ENCODE results near the gene IRAK1.
"Not testable (repeated sequence)": the region's sequence is repeated elsewhere in the genome, so short reads cannot be mapped to it uniquely, and the experiment has no call there.

Gene IRAK1

GRCh38 chrX:154018518-154019060 is 1.1 kb downstream of the IRAK1 start:
- no peak for DNase-seq

DNA sequence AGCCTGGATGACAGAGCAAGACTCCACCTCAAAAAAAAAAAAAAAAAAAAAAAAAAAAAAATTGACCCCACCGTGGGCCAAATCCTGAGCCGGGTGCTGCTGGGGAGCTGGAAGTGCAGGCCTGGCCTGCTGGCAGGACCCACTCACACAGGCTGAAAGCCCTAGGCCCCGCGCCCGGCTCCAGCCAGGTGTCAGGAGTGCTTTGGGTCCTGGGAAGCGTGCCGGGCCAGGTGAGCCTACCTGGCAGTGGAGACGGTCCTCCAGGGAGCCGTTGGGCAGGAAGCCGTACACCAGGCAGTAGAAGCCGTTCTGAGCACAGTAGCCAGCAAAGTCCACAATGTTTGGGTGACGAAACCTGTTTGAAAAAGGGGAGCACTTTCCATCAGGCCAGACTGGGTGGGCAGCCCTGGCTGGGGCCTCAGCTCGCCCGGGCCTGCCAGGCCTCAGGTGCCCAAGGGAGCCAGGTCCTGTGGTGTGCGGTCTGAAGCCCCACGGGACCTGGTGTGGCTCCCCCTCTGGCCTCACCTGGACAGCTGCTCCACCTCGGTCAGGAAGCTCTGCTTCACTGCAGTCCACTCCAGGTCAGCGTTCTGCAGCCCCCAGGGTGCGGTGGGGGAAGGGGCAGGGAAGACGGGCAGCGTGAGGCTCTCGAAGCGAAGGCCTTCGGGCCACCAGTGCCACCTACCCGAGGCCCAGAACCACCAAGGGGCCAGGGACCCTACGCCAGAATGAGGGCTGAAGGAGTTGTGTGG is 1.8 kb downstream of the IRAK1 start:
- no peak for DNase-seq

GRCh38 chrX:154016366-154017076 is 3.2 kb downstream of the IRAK1 start:
- no peak for DNase-seq

GRCh38 chrX:154015581-154016264 is 4.0 kb downstream of the IRAK1 start:
- no peak for DNase-seq

DNA sequence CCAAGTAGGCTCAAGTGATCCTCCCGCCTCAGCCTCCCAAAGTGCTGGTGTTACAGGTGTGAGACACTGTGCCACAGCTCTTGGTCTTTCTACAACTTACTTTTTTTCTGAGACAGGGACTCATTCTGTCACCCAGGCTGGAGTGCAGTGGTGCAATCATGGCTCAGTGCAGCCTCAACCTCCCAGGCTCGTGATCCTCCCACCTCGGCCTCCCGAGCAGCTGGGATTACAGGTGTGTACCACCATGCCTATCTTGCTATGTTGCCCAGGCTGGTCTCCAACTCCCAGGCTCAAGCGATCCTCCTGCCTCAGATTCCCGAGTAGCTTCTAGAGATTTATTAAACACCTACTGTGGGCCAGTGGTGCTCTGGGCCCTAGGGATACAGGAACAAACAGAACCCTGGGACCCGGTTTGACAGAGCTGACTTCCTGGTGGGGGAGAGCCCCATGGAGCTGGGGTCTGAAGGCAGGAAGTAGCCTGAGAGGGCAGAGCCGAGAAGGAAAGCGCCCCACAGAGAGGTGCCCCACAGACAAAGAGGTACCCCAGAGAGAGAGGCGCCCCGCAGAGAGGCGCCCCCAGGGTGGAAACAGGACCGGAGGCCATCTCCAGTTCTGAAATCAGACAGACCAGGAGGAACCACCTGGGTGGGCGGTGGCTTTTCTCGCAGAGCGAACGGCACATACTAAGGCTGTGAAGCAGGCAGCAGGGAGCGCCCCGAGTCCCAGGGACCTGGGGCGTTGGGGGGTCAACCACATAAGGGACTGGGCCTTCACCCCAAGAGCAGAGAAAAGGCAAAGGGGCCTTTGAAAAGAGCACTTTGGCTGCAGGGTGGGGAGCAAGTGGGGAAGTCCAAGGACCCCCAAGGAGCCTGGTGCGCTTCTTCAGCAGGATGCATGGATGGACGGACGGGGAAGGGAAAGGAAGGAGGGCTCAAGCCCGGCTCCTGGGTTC is 5.0 kb downstream of the IRAK1 start:
- no peak for DNase-seq

DNA sequence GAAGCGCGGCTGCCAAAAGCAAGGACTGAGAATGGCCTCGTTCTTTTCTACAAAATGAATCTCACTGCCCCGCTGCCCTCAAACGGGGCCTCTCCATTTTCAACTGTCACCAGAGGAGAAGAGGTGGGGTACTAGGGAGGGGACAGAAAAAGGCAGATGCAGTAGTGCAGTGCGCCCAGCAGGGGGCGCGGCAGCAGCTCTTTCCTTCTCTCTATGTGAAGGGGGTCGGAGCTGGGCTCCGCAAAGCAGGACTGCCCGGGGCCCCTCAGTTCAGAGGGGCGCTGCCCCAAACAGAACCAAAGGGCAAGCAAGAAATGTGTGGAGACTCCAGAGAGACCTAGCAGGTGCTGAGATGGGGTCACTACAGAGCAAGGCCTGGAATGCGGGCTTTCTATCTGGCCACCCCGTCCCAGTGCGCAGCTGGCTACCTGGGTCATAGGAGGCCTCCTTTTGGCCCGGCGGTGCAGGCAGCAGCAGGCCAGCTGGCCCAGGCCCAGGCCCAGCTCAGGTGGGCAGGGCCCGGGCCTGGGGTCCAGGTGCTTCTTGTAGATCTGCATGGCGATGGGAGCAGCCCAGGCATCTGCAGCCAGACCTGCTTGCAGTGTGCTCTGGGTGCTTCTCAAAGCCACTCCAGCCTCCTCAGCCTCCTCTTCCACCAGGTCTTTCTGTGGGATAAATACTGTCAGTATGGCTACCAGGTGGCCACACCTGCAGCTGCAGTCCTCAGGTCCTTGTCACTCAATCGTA is 5.9 kb downstream of the IRAK1 start:
- DNase-seq, result peak in 1 of 2 donors; percentile 56

GRCh38 chrX:154013001-154013421 is 6.7 kb downstream of the IRAK1 start:
- DNase-seq, result no peak

DNA sequence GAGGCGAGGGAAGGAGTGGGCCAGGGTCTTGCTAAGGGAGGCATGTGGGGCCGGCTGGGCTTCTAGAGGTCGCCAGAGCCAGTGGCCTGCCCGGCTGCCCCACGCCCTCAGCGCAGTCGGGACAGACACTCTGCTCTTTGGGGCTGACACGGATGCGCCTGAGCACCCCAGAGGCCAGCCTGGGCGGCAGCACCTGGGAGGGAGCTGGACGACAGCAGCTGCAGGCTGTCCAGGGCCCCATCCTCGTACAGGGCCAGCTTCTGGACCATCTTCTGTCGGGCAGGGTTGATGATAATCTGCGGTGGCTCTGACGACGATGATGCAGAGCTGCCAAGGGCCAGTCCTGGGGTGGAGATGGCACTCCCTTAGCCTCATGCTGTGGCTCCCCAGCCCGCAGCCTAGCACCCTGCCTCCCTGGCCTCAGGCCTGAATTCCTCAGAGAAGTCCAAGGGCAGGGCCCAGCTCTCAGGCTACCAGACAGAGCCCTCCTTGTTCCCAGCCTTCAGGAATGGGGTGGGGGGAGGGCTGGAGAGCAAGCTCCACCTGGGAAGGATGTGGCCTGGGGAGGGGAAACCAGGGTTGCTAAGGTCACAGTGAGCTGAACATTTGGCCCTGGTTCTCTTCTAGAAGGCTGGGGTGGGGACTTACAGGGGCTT is 7.2 kb downstream of the IRAK1 start:
- no peak for DNase-seq

GRCh38 chrX:154011376-154012335 is 8.0 kb downstream of the IRAK1 start:
- DNase-seq, result no peak

- no peak for DNase-seq
Observed at GRCh38 chrX:154010330-154011087, 9.2 kb downstream of the IRAK1 start.

- DNase-seq, result no peak
Observed at GRCh38 chrX:154008521-154008920, 11.2 kb downstream of the IRAK1 start.

DNA sequence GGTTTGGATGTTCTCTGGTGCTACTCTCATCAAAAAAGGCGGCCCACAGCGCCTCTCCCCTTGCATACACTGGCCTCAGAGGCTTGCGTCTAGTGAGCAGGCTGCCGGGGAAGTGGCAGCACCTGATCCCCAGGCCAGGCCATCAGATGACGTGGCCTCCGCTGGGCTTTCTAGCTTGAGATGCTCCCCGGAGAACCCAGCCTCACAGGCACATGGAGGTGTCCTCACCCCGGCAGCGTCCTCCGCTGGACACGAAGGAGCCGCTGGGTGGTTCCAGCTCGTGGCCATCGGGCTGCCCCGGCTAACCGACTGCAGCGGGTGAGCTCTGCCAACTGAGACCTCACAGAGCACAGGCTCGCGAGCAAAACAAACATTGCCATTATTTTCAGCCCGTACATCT is 12.8 kb downstream of the IRAK1 start:
- DNase-seq, result no peak

GRCh38 chrX:154004315-154004714 is 15.4 kb downstream of the IRAK1 start:
- no peak for DNase-seq

DNA sequence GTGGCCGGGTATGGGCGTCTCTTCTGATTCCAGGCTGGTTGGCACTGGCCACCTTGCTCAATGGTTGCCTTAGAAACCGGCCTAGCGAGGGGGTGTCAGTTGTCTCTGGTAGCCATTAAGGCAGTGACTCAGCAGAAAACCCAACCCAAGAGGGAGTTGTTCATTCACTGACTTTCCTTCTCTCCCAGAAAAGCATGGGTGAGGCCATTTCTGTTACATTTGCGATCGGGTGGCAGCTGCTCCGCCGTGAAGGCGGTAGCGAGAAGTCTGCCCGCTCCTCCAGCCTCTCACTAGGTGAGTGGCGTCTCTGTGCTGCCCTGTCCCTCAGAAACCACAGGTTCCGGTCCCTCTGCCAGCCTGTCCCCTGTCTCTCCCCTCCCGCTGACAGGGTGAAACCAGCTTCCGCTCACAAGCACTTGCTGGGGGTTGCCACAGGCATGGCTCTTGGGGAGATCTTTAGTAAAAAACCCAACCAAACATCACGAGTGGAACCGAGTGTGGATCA is 17.4 kb downstream of the IRAK1 start:
- DNase-seq, result no peak

- DNase-seq, result no peak
Observed at GRCh38 chrX:154000051-154000450, 19.7 kb downstream of the IRAK1 start.

DNA sequence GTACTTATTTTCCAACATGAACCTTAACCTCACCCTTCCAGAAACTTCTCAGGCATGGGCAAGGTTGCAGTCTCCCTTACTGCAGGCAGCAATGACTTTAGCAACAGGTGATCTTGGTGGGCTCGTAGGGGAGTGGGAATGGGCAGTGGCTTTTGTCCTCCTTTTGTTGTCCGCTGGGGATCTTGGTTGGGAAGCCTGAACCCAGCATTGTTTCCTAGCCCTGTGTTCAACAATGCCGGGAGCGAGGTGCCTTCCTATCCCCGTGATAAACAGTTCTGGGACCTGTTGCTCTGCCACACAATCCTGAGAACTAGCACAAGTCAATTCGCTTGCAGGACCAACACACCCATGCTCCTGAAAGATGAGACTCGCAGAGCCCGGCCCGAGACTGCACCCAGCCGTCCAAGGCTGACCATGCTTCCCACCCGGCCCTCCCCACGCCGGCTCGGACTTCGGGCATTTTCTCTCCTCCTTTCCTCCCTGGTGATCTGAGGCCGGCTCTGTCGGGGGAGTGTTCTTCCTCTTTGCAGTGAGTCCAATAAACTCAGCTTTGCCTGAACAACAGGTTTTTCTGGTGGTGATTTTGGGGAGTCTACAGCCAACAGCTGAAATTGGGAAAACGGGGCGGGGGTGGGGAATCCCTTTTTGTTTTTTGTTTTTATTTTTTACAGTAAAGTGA is 20.2 kb downstream of the IRAK1 start:
- no peak for DNase-seq

- DNase-seq, result no peak
Observed at GRCh38 chrX:153995504-153995903, 24.2 kb downstream of the IRAK1 start.

- not testable (repeated sequence) for DNase-seq
Observed at GRCh38 chrX:153994398-153994797, 25.3 kb downstream of the IRAK1 start.
